ENCODE results near the gene USP26.
A peak's percentile ranks its signal among the peaks of the same experiment; 100 is the strongest.
"Not testable (repeated sequence)": the region's sequence is repeated elsewhere in the genome, so short reads cannot be mapped to it uniquely, and the experiment has no call there.

The USP26 gene

DNA sequence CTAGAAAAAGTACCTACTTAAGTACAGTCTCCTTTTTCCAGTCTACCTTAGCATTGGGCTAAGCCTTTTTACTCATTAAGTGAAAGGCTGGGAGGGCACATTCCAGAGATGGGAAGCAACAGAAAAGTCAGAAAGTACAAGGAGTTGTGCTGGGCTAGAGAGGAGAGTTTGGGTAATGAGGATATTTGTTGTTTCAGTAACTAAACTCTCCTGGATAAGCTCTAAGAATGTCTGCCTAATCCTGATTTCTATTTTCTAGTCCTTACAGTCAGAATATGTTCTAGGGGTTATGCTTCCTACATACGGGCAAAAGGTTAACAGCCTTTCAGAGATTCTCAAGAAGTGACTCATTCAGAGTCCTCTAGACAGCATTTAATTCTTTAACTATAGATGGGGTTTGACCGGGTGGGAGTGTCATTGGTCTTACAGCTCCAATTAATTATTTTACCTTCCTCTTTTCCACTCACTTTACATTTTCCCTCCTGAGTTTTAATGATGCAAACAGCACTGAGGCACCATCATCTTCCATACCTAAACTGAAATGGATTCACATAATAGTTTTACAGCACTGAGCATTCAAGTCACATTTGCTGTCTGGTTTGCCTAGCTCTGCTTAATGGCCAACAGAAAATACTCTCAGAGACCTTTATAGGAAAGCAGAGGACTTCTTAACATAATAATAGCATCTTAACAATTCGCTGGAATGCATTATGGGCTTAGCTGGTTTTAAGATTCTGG is 42.9 kb downstream of the USP26 start:
- TF ChIP-seq ZFX (IDR thresholded peaks at IDR 0.05; ENCODE audit: borderline replicate concordance), result no peak
- no peak for TF ChIP-seq CTCF (IDR thresholded peaks at IDR 0.05)

GRCh38 chrX:133048751-133049150 is 48.2 kb downstream of the USP26 start:
- TF ChIP-seq ZFX (IDR thresholded peaks at IDR 0.05; ENCODE audit: borderline replicate concordance) (no peak), CTCF (IDR thresholded peaks at IDR 0.05) (no peak)
- H3K27ac ChIP-seq, result no peak overlapping the region

More for the DNA sequence above, 42.9 kb downstream of the USP26 start:
- no peak overlapping the region for H3K27ac ChIP-seq

DNA sequence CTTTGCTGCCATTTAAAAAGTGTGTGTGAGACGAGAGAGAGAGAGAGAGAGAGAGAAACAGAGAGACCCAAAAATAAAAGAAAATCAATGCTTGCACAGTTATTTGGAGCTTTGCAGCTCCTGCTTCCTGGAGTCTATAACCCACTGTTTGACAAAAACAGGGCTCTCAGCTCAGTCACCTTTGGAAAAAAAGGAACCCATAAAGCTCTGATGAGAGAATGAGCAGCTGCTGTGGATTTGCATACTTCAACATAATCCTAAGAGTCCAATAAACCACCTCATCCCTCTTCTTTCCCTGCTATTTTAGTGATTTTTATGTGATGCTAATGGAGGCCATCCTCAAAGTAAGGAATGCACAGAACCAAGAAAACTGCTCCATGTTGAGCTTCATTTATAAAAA is 50.3 kb downstream of the USP26 start:
- no peak for TF ChIP-seq ZFX (IDR thresholded peaks at IDR 0.05; ENCODE audit: borderline replicate concordance)
- TF ChIP-seq CTCF (IDR thresholded peaks at IDR 0.05), result no peak
- H3K27ac ChIP-seq, result no peak overlapping the region

- no peak overlapping the region for H3K27ac ChIP-seq
- TF ChIP-seq CTCF (IDR thresholded peaks at IDR 0.05) (peak; percentile 16; the same call in 1 of the 2 replicates), ZFX (IDR thresholded peaks at IDR 0.05; ENCODE audit: borderline replicate concordance) (no peak)
These were observed 50.9 kb downstream of the USP26 start for GRCh38 chrX:133045986-133046385.

DNA sequence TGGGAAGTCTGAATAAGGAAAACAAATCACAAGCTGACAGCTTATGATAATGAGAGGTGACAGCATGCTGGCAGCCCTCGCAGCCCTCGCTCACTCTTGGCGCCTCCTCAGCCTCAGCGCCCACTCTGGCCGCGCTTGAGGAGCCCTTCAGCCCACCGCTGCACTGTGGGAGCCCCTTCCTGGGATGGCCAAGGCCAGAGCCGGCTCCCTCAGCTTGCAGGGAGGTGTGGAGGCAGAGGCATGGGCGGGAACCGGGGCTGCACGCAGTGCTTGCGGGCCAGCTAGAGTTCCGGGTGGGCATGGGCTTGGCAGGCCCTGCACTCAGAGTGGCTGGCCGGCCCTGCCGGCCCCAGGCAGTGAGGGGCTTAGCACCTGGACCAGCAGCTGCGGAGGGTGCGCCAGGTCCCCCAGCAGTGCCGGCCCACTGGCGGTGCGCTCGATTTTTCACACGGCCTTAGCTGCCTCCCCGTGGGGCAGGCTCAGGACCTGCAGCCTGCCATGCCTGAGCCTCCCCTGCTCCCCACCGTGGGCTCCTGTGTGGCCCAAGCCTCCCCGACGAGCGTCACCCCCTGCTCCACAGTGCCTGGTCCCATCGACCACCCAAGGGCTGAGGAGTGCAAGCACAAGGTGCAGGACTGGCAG is 52.6 kb downstream of the USP26 start:
- not testable (repeated sequence) for H3K27ac ChIP-seq

GRCh38 chrX:133042260-133042659 is 54.6 kb downstream of the USP26 start:
- no peak overlapping the region for H3K27ac ChIP-seq
- TF ChIP-seq CTCF (IDR thresholded peaks at IDR 0.05) (no peak), ZFX (IDR thresholded peaks at IDR 0.05; ENCODE audit: borderline replicate concordance) (no peak)

DNA sequence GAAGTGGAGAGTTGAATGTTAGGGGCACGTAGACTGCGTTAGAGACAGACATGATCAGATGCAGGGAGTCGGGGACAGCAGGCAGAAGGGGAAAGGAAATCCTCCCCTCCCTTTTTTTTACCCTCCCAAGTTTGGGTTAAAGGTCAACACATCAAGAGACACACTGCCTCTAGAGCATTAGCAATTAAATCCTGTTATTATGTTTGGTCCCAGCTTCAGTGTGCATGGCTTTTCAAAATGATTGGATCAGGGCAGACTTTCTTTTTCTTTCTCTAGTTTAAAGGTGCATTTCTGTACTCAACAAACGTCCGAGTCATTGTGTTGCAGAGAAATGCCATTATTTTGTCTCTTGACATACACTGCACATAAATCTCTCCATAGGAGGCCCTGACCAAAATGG is 63.9 kb downstream of the USP26 start:
- H3K27ac ChIP-seq, result no peak overlapping the region
- no peak for TF ChIP-seq CTCF (IDR thresholded peaks at IDR 0.05)
- no peak for TF ChIP-seq ZFX (IDR thresholded peaks at IDR 0.05; ENCODE audit: borderline replicate concordance)
